DMS 273 treated with DMSO at 0.1 percent for 48 hours (cell line): ENCODE results near the gene CCDC91.

Experiments
- DNase-seq: peaks from one replicate; lab custom pipeline; 2025; lab: John Stamatoyannopoulos, UW

CCDC91 gene

DNA sequence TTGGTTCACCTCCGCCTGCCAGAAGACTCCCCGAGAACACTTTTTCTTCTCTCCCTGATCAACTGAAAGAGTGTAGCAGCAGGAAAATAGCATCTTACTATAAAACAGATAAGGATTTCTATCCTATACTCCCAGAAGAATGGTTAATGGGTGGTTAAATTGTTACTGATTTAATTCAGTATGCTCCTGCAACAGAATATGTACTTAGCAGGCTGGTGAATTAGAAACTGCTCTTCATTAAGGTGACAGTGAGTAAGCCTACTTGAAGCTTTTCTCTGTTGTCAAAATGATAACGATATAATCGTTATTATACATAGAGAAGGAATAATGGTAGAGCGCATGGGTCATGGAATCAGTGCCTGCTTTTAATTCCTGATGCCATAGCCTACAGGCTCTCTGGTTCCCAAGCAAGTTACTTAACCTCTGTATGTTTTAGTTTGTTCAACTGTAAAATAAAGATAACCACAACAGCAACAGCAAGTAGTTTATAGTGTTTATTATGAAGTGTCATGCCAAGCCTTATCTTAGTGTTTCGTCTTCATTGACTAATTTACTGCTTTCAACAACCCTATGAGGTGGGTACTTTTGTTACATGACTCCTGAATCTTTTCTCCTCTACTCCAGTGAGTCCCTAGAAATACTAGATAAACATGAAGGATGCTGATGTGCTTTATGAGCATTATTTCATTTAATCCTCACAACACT, 392.6 kb downstream of the CCDC91 start:
- DNase-seq = no peak

DNA sequence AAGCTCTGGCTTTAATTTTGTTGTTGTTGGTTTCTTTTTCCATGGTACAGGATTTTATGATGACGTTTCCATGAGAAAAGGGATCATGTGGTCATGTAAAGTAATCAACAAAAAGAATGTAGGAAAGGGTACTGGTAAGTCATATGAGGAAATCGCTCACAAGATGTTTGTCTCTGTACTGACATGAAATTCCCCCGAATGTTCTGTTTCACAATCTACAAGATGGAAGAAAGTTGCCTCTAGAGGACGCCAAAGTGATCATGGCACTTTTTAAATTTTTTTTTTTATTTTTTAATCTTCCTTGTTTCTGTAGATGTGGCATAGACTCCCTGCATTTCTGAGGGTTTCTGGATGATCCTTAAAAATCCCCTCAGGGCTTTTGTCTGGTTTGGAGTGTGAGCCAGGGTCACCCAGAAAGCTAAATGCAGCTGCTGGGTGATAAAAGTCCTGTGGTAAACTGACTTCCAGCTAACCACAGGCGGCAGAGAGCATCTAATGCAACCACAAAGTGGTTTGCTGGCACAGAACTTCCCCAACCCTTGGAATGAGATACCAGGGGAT, 393.5 kb downstream of the CCDC91 start:
- DNase-seq = no peak

DNA sequence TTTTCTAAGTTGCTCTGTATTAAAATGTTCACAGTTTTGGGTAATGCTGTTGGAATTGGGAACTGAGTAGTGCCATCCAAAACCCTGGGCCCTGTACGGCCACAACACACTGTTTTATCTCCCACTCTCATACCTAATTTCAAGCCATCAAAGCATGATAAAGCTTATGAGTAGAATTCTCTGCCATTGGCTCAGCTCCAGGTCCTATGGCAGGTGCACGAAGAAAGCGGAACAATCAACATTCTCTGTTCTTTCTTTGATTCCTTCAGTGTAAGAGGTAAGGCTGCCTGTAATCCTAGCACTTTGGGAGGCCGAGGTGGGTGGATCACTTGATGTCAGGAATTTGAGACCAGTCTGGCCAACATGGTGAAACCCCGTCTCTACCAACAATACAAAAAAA, 394.9 kb downstream of the CCDC91 start:
- no peak for DNase-seq

DNA sequence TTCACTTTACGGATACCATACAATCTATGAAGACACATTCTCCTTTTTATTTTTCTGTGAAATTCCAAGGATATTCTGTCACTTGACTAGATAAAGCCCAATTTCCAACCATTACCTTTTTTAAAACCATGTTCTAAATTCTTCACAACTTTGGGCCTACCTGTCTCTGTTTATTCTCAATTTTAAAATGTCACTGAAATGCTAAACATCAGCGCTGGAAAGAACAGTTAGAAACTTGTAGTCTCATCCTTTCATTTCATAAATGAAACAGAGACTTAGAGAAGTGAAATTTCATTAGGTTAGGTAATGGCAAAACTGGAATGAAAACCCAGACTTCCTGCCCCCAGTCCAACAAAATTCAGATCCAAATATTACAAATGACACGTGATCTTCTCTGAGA, 396.2 kb downstream of the CCDC91 start:
- DNase-seq = no peak

DNA sequence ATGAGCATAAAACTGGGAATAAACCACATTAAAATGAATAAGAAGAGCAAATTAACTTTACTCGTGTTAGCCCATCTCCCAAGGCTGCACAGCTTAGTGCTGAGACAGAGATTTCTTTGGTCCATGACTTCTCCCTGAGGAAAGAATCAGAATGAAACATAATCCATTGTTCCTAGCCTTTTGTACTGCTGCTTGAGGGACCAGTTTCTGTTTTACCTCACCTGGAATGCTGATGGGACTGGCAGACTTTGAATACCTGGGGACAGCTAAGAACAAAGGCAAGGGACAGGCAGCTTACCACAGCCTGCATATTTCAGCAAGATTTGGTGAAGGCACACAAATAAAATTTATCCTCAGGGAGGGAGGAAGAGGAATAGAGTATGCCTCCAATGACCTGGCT, 401.6 kb downstream of the CCDC91 start:
- no peak for DNase-seq
